GM06990 (cell line): ENCODE results near the gene THEM5.

Experiments used
- DNase-seq: peaks from one replicate; pipeline ENCODE4 v3.0.0-alpha.2; 2011; ENCODE audit not compliant: insufficient read length; ENCODE audit errors: extremely low read depth
- H3K27me3 ChIP-seq: replicated peaks from 2 replicates; pipeline ENCODE4 v1.6.0; 2011; ENCODE audit warnings: low read length; ENCODE audit not compliant: control insufficient read depth, insufficient read depth
- H3K36me3 ChIP-seq: 2 replicates; pipeline ENCODE4 v1.5.1; 2011; ENCODE audit warnings: low read length; ENCODE audit not compliant: control insufficient read depth, insufficient read depth
- H3K4me3 ChIP-seq: replicated peaks from 2 replicates; pipeline ENCODE4 v1.5.1; 2011; ENCODE audit warnings: low read depth, mild to moderate bottlenecking, control low read depth, low read length
- TF ChIP-seq, protein P1 (sequence below): IDR thresholded peaks from 2 replicates; pipeline ENCODE4 v1.5.1; 2011; ENCODE audit warnings: low read length, control low read depth, mild to moderate bottlenecking, inconsistent platforms; ENCODE audit not compliant: insufficient read depth, poor library complexity, severe bottlenecking

The THEM5 gene

DNA sequence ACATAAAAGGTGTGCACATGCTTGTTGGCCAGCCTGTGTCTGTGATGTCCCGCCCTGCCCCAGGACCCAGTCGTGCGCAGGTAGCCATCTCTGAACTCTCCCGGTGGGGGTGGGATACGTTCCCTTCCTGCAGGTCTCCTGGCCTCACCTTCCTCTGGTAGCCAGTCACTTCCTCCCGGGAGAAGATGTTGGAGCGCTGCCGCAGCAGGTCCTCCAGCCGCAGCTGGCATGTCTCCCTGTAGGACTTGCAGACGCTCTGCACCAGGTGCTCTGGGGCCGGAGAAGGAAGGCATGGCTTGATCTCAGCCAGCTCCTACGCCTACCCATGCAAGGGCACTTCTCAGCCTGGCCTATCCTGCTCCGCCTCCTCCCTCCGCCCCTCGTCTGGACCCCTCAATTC, 39.1 kb downstream of the THEM5 start:
- TF ChIP-seq, protein P1, sequence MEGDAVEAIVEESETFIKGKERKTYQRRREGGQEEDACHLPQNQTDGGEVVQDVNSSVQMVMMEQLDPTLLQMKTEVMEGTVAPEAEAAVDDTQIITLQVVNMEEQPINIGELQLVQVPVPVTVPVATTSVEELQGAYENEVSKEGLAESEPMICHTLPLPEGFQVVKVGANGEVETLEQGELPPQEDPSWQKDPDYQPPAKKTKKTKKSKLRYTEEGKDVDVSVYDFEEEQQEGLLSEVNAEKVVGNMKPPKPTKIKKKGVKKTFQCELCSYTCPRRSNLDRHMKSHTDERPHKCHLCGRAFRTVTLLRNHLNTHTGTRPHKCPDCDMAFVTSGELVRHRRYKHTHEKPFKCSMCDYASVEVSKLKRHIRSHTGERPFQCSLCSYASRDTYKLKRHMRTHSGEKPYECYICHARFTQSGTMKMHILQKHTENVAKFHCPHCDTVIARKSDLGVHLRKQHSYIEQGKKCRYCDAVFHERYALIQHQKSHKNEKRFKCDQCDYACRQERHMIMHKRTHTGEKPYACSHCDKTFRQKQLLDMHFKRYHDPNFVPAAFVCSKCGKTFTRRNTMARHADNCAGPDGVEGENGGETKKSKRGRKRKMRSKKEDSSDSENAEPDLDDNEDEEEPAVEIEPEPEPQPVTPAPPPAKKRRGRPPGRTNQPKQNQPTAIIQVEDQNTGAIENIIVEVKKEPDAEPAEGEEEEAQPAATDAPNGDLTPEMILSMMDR, result no peak
- no peaks in the 10 kb centered on the region for H3K36me3 ChIP-seq
- no peak overlapping the region for H3K4me3 ChIP-seq
- no peaks in the 10 kb centered on the region; the same call in 1 of the 2 replicates for H3K27me3 ChIP-seq
- no peak for DNase-seq

DNA sequence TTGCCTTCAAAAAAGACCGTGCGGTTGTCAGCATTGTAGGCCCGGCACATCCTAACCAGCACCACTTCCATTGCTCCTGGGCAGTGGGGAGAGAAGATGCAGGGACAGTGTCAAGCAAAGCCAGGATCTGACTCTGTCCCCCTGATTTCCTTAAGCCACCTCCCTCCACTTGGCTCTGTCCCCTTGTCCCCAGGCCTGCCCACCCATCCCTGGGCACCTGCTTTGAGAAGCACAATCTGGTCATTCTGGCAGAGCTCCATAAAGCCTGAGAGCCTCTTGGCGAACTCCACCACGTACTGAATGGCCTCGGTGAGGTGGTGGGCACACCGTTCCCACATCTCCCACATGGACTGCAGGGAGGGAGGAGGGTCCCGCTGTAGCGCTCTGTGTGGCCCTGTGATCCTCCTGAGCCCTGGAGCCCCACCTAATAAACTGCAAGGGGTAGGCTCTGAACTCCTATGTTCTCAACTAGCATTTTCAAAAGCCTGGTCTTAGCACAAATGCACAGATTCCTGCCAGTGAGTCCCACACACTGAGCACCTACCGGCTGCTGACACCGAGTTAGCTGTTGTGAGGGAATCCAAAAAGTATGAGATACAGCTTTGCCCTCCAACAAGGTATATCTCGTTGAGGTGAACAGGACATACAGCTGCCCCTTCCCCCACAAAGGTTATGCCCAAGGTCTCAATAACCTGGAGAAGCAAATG, 40.1 kb downstream of the THEM5 start:
- no peaks in the 10 kb centered on the region; the same call in 1 of the 2 replicates for H3K27me3 ChIP-seq
- TF ChIP-seq, protein P1, result no peak

DNA sequence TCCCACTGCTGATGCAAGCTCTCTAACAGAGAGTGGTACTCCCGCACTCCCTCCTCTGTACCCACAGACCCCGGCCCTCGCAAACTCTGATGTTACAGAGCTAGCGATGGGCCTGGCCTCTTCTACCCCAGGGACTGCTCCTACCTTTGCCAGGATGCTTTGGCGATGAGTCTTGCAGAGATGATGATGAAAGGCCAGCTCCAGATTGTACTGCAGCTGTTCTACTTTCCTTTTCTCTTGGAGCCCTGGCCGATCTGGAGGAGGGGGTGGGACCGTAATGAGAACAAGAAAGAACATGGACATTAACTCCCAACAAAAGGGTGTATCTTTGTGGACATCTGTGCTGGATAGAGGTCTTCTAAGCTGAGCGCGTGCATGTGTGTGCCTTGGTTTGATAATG, 42.3 kb downstream of the THEM5 start:
- TF ChIP-seq, protein P1, result no peak
- Histone ChIP-seq H3K36me3 (no peaks in the 10 kb centered on the region), H3K4me3 (no peak overlapping the region), H3K27me3 (no peaks in the 10 kb centered on the region; the same call in none of the 2 replicates)
- DNase-seq, result no peak

More for the DNA sequence above, 40.1 kb downstream of the THEM5 start:
- Histone ChIP-seq H3K36me3 (no peaks in the 10 kb centered on the region), H3K4me3 (no peak overlapping the region)
- DNase-seq, result no peak

DNA sequence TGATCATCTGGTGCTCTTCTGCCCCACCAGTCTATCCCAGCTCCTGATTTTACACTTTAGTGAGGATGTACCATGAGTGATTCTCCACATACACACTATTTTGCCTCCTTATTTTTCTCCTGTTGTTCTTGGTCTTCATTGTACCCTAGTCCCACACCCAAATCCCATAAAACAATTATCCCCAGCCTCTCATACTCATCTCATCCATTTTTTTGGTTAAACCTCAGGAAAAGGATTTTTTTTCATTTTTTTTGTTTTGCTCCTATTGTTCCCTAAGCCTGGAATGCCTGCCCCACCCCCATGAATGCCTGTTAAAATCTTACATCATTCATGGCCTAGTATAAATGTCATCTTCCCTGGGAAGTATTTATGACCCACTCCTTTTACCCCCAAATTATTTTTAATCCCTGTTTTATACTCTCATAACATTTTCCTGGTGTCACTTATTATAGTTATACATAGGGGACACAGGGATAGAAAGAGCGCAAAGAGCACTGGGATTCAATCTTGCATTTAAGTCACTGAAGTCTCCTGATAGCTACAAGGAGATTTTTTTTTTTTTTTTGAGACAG, 43.4 kb downstream of the THEM5 start:
- TF ChIP-seq, protein P1, result no peak
- H3K36me3 ChIP-seq, result no peaks in the 10 kb centered on the region
- H3K27me3 ChIP-seq, result no peaks in the 10 kb centered on the region; the same call in none of the 2 replicates
- no peak overlapping the region for H3K4me3 ChIP-seq
- DNase-seq, result no peak

DNA sequence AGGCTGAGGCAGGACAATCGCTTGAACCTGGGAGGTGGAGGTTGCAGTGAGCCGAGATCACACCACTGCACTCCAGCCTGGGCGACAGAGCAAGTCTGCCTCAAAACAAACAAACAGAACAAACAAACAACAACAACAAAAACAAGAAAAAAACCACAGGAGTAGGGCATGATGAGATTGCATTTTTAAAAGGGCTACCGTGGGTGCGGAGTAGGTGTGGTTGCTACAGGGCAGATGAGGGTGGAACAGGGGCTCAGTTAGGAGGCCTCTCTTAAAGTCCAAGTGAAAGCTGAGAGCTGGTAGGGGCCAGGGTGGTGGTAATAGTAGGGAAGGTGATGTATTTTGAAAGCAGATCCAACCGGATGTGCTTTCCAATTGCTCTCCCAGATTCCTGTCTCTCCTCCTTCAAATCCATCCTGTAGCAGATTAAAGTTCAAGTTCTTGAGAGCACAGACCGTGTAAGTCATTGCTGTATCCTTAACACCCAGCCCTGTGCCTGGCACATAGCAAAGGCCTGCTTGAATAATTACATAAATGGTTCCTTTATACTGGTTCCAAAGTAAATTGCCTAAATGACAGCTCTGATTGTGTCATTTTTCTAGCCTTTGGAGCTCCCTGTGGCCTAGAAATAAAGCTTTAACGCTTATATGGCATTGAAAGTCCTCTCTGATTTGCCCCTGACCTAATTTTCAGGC, 44.1 kb downstream of the THEM5 start:
- TF ChIP-seq, protein P1, result no peak
- Histone ChIP-seq H3K36me3 (no peaks in the 10 kb centered on the region), H3K27me3 (no peaks in the 10 kb centered on the region; the same call in none of the 2 replicates), H3K4me3 (no peak overlapping the region)
- no peak for DNase-seq
